RPMI7951 (cell line): Measurements from ENCODE around the gene CABP2. TPM values are rescaled to one million over a fixed set of nuclear protein-coding genes. Genes with fewer than 3 reads are reported as not detected.
"Not testable (repeated sequence)": the region's sequence is repeated elsewhere in the genome, so short reads cannot be mapped to it uniquely, and the experiment has no call there.

Experiments used
- DNase-seq: peaks from one replicate; pipeline ENCODE4 v3.0.0-alpha.2; 2012; ENCODE audit warnings: low read depth
- total RNA-seq: library from RNA; depleted of rRNA; stranded (reverse); fragments of >200 nt; shearing (Covaris generic); gene quantifications from 2 replicates; pipeline ENCODE4 v1.2.3, GENCODE V29; 2014; rRNA removed

Gene CABP2
- total RNA-seq, result not detected in 2 replicates

DNA sequence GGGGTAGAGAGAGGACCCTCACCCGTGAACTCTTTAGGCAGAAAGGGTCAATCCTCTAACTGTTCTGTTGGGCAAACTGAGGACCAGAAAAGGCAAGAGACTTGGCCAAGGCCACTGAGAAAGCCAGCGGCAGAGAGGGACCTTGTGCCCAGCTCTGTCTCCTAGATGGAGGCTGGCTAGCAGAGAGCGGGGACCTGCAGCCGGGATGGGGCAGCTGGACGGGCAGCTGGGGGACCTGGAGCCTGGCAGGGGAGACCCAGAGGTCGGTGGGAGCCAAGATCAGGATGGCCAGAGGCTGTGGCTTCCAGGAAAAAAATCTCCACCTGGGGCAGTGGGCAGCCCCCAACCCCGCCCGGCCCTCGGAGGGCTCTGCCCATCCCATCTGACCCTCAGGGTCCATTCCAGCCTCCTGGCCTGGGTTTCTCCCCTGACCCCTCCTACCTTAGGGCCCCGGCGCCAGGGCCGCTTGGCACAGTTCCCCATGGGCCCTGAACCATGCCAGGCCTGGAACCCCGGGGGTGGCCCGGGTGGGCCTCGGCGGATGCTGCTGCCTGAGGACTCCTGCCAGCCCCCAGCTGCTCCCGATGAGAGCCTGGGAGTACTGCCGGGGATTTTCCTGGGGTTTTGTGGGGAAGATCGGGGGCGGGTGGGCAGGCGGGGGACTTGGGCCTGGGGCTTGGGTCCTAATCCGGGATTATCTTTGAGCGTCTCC lies at the start of gene CABP2:
CABP2 (minus strand) TSS at position 603 of the 712 bp plus-strand sequence; CDS start at position 483, 120 bp downstream.
- DNase-seq, result no peak

DNA sequence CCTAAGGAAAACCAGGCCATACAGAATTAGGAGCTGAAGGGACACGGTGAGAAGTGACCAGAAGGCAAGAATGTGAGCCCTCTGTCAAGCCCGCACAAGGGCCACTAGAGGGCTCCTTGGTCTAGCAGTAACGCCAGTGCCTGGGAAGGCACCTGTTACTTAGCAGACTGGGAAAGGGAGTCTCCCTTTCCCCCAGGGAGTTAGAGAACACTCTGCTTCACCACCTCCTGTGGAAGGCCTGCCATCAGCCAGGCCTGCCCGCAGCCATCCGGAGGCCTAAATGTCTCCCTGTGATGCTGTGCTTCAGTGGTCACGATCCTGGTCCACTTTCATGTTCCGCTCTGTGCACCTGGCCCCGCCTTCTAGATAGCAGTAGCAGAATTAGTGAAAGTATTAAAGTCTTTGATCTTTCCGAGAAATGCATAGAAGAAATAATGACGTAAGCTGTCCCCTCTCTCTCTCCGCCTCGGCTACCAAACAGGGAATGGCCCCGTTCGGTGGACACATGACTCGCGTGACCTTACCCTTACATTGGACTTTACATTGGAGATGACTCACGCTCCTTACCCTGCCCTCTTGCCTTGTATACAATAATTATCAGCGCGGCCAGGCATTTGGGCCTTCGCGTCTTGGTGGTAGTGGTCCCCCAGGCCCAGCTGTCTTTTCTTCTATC lies 49.6 kb upstream of the CABP2 start:
- peak; percentile 61 for DNase-seq

GRCh38 chr11:67572305-67572704 lies 49.1 kb upstream of the CABP2 start:
- DNase-seq, result no peak

- no peak for DNase-seq
These were observed 48.2 kb upstream of the CABP2 start for GRCh38 chr11:67571443-67571842.

DNA sequence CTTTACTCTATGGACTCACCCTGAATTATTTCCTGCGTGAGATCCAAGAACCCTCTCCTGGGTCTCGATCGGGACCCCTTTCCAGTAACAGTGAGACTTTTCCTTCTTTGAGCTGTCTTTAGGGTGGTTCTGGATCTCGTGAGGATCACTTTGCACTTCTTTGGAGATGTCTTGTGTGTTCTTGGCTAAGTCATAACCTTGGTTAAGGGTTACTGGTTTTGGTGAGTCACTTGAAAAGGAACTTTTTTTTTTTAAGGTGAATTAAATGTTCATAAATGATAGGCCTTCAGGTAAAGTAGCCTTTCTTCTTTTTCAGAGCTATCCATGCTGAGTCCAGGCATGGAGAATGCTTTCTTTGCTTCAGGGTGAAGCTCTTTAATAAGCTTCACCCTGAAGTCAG lies 41.0 kb upstream of the CABP2 start:
- no peak for DNase-seq

DNA sequence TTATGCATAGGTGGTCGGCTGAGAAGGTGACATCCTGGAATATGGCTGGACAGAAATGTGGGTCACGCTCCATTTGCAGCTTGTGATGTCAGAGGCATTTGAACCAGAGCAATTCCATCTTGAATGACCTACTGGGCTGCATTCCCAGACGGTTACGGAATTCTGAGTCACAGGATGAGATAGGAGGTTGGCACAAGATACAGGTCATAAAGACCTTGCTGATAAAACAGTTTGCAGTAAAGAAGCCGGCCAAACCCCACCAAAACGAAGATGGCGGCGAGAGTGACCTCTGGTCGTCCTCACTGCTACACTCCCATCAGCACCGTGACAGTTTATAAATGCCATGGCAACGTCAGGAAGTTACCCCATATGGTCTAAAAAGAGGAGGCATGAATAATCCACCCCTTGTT lies 40.5 kb upstream of the CABP2 start:
- peak; percentile 76 for DNase-seq

DNA sequence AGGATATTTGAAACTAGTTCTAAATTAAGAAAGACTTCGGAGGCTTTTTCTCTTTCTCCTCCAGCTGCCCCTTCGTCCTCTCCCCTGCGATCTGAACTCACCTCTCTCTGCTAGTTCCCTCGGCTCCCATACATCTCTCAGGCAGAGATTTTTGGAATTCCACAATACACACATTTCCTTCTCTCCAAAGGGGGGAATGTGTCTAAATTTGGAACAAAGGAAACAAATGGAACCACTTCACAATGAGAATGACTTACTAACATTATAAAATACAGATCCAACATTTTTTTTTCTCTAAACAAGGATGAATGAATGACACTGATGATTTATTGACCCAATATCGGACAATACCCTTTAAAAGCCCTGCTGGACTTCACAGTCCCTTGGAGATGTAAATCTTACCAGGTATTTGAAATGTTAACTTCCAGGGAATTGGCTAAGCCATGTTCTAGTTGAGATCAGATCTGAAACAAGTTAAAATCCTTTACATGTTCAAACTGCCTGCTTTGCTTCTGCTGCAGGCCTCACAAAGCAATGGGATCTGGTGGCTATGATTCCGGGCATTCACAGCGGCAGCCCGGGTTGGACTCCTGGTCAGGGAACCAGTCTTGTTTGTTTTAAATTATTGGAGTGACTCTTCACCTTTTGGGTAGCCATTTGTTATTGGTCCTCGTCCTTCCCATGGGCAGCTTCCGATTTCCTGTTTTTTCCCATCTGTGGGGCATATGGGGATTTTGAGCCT lies 39.9 kb upstream of the CABP2 start:
- no peak for DNase-seq

- no peak for DNase-seq
These were observed 38.8 kb upstream of the CABP2 start for GRCh38 chr11:67561971-67562619.

GRCh38 chr11:67558084-67558772 lies 35.0 kb upstream of the CABP2 start:
- no peak for DNase-seq

DNA sequence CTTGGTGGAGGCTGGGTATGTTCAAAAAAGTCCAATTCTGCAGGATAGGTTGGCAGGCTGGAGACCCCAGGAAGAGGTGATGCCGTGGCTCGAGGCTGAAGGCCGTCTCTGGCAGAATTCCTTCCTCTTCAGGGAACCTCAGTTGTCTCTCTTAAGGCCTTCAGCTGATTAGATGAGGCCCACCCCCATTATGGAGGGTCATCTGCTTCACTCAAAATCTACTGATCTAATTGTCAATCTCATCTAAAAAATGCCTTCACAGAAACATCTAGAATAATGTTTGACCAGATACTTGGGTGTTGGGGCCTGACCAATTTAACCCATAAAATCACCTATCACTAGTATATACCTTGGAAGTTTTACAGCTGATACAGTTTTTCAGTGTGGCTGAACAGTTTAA lies 33.0 kb upstream of the CABP2 start:
- DNase-seq, result no peak

- DNase-seq, result not testable (repeated sequence)
These were observed 28.5 kb upstream of the CABP2 start for GRCh38 chr11:67551697-67552096.

GRCh38 chr11:67551127-67551526 lies 27.9 kb upstream of the CABP2 start:
- DNase-seq, result no peak

GRCh38 chr11:67548555-67549110 lies 25.4 kb upstream of the CABP2 start:
- no peak for DNase-seq

GRCh38 chr11:67548112-67548511 lies 24.9 kb upstream of the CABP2 start:
- not testable (repeated sequence) for DNase-seq

GRCh38 chr11:67545280-67545679 lies 22.0 kb upstream of the CABP2 start:
- DNase-seq, result no peak

DNA sequence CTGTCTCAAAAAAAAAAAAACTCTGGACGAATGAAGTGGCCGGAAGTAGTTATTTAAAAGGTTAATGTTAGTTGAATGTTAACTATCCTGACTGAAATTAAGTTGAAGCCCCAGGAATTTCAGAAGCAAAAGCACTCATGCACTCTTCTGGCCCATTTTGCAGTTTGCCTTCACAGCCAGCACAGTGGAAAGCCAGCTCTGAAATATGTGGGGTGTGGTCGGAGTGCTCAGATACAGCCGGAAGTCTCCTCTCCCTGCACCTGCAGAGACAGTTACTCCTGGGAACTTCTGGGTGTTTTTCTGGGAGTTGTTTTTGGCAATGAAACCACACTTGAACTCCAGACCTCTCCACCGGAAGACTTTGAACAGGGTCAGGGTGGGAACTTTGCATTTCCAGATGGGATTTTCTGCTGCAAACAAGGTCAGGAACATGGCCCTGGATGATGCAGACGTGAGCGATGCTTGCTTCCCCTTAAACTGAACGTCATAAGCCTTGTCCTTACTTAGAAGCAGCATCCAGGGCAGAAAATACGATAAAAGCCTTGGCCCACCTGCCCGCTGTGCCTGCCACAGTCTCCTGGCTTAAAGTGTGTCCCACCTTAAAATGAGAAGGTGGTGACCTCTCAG lies 21.5 kb upstream of the CABP2 start:
- DNase-seq, result no peak

DNA sequence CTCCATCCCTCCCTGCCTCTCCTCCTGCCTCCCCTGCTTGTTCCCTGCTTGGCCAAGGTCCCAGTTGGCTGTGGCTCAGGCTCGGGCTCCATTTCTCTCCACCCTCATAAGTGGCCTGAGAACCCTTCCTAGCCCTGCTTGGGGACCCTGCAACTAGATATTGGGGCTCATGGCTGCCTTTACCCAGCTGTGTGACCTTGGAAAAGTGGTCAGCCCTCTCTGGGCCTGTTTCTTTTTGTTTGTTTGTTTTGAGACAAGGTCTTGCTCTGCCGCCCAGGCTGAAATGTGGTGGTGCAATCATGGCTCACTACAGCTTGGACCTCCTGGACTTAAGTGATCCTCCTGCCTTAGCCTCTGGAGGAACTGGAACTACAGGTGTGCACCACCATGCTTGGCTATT lies 20.3 kb upstream of the CABP2 start:
- no peak for DNase-seq

GRCh38 chr11:67542971-67543370 lies 19.7 kb upstream of the CABP2 start:
- no peak for DNase-seq

DNA sequence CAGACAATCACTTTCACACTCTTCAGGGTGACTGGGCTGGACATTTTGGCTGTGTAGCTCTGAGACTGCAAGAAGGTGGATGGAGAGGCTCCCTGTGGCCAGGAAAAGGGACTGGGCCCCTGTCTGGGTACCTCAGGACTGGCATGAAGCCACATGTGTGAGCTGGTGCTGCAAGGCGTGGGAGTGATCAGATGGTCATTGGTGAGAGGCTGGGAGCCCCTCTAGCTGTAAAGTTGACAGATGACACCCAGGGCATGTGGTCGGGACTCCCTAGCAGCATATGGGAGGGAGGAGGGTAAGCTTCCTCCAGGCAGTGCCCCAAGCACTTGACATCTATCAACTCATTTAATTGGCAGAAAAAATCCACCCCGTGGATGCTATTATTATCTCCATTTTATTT lies 18.9 kb upstream of the CABP2 start:
- DNase-seq, result no peak

DNA sequence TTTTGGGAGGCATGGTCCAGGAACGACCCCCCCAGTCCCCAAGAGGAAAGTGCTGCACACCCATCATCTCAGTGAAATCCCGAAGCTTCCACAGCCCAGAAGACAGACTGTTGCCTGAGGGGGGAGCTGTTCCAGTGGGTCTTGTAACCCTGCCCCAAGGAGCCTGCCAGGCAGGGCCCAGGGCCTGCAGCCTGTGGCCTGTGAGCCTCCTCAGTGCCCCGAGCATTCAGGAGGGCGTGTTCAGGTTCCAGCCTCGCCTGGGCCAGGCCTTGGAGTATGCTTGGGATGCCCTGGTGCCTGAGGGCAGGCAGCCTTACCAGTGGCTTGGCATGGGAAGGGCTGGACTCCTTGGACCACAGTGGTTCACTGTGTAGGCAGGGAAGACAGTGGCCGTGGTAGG lies 18.0 kb upstream of the CABP2 start:
- no peak for DNase-seq

DNA sequence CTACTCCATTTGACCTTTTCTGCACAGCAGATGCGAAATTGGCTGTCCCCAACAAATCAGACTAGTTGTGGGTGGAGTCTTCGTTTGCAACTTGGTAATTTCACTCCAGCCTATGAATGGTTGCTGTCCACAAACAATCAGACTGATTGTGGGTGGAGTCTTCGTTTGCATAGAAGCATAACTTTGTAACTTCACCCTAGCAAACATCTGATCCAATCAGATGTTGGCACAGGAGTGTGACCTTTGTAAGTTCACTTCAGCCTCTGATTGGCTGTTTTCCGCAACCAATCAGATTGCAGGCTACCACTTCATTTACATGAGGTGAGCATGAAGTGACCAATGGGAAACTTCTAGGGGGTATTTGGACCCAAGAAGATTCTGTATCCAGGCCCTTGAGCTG lies 16.3 kb upstream of the CABP2 start:
- DNase-seq, result no peak
